T-helper 2 cell treated with Interferon-gamma antibody and Interleukin-4, amounts not matched to agents 100 ng/mL and 5 ng/mL, for 36 hours (primary cell): ENCODE measurements around the gene ALDH18A1. TPM values are rescaled to one million over a fixed set of nuclear protein-coding genes. Genes with fewer than 3 reads are reported as not detected.
"Not testable (repeated sequence)": the region's sequence is repeated elsewhere in the genome, so short reads cannot be mapped to it uniquely, and the experiment has no call there.

Source experiments
- intact Hi-C: fragments of 100-400 bp; cut with micrococcal nuclease; formaldehyde crosslinking; loops from one replicate; pipeline ENCODE4 v1.15.1; 2023
- total RNA-seq: library from RNA; stranded (reverse); gene quantifications from 2 replicates; pipeline ENCODE4 v1.2.3, GENCODE V29; 2022

ALDH18A1 gene
- 83.8 and 88.0 TPM in 2 replicates for total RNA-seq

GRCh38 chr10:95656291-95657164 lies at the start of gene ALDH18A1:
Gene ALDH18A1, minus strand, starts transcription at chr10:95656711. Its CDS starts 3,334 bp downstream, at chr10:95653377.
- intact Hi-C loops, result loop anchor here (1.0 kb wide), 2 partner anchors 37 to 95 kb away; partner anchors contain the start of genes SORBS1 and TCTN3

GRCh38 chr10:95698415-95698814 lies 41.9 kb upstream of the ALDH18A1 start:
- intact Hi-C loops, result loop anchor here (10.0 kb wide), 1 partner anchor 886 kb away; the partner anchor contains the start of gene TM9SF3

GRCh38 chr10:95697429-95697828 lies 40.9 kb upstream of the ALDH18A1 start:
- intact Hi-C loops, result loop anchor here (10.0 kb wide), 1 partner anchor 887 kb away; the partner anchor contains the start of gene TM9SF3

- intact Hi-C loops, result loop anchor here (1.0 to 10.0 kb wide), 11 partner anchors 63 to 890 kb away; partner anchors contain the start of genes CC2D2B, CCNJ, ENTPD1 and SORBS1
Measured at GRCh38 chr10:95694665-95695064, 38.2 kb upstream of the ALDH18A1 start.

GRCh38 chr10:95693668-95694534 lies 37.4 kb upstream of the ALDH18A1 start, which contains the start of gene TCTN3:
Gene TCTN3, minus strand, starts transcription at chr10:95693927. Its CDS starts 28 bp downstream, at chr10:95693899.
- intact Hi-C loops, result loop anchor here (1.0 to 10.0 kb wide), 12 partner anchors 38 to 891 kb away; partner anchors contain the start of genes ALDH18A1, CC2D2B, CCNJ and ENTPD1

GRCh38 chr10:95693071-95693667 lies 36.7 kb upstream of the ALDH18A1 start:
- intact Hi-C loops, result loop anchor here (1.0 to 10.0 kb wide), 3 partner anchors 37 to 892 kb away; partner anchors contain the start of genes ALDH18A1, ENTPD1 and TM9SF3

GRCh38 chr10:95691281-95691680 lies 34.8 kb upstream of the ALDH18A1 start:
- intact Hi-C loops, result loop anchor here (5.0 to 10.0 kb wide), 2 partner anchors 66 to 894 kb away; partner anchors contain the start of genes ENTPD1 and TM9SF3

GRCh38 chr10:95688648-95689047 lies 32.1 kb upstream of the ALDH18A1 start:
- intact Hi-C loops, result no loop called here

- intact Hi-C loops, result no loop called here
Measured at GRCh38 chr10:95683966-95684365, 27.5 kb upstream of the ALDH18A1 start.

GRCh38 chr10:95675403-95676116 lies 19.0 kb upstream of the ALDH18A1 start:
- intact Hi-C loops, result no loop called here

GRCh38 chr10:95674643-95675042 lies 18.1 kb upstream of the ALDH18A1 start:
- intact Hi-C loops, result no loop called here

GRCh38 chr10:95672641-95673040 lies 16.1 kb upstream of the ALDH18A1 start:
- intact Hi-C loops, result not testable (repeated sequence)

GRCh38 chr10:95664543-95664942 lies 8.0 kb upstream of the ALDH18A1 start:
- intact Hi-C loops, result no loop called here

- intact Hi-C loops, result no loop called here
Measured at GRCh38 chr10:95663496-95663895, 7.0 kb upstream of the ALDH18A1 start.

- intact Hi-C loops, result no loop called here
Measured at GRCh38 chr10:95661818-95662217, 5.3 kb upstream of the ALDH18A1 start.

GRCh38 chr10:95660283-95660682 lies 3.8 kb upstream of the ALDH18A1 start:
- intact Hi-C loops, result no loop called here

- intact Hi-C loops, result no loop called here
Measured at GRCh38 chr10:95657250-95657649, 739 bp upstream of the ALDH18A1 start.

GRCh38 chr10:95655571-95656290 lies 780 bp downstream of the ALDH18A1 start:
- intact Hi-C loops, result loop anchor here (1.0 kb wide), 2 partner anchors 38 to 94 kb away; partner anchors contain the start of genes SORBS1 and TCTN3

GRCh38 chr10:95653895-95654294 lies 2.6 kb downstream of the ALDH18A1 start:
- intact Hi-C loops, result no loop called here
